NCI-H345 treated with DMSO at 0.1 percent for 48 hours (cell line): ENCODE results near the gene PLAU.
A peak's percentile ranks its signal among the peaks of the same experiment; 100 is the strongest.

Experiments used
- DNase-seq: peaks from one replicate; lab custom pipeline; 2025; ENCODE audit not compliant: unreplicated experiment; lab: John Stamatoyannopoulos, UW

PLAU gene

GRCh38 chr10:73910764-73911552 lies at the start of gene PLAU:
PLAU (plus strand) TSS chr10:73911132; CDS start chr10:73911556, 424 bp downstream.
- no peak for DNase-seq

GRCh38 chr10:73862011-73862410 lies 48.9 kb upstream of the PLAU start:
- DNase-seq = no peak

- no peak for DNase-seq
Observed at GRCh38 chr10:73863039-73863817, 47.7 kb upstream of the PLAU start.

GRCh38 chr10:73864229-73864628 lies 46.7 kb upstream of the PLAU start:
- DNase-seq = no peak

- no peak for DNase-seq
Observed at GRCh38 chr10:73865107-73865458, 45.8 kb upstream of the PLAU start.

GRCh38 chr10:73865459-73866442 lies 45.2 kb upstream of the PLAU start:
- DNase-seq = no peak

- no peak for DNase-seq
Observed at GRCh38 chr10:73866621-73867020, 44.3 kb upstream of the PLAU start.

GRCh38 chr10:73867126-73867807 lies 43.7 kb upstream of the PLAU start:
- DNase-seq = no peak

- no peak for DNase-seq
Observed at GRCh38 chr10:73867871-73868631, 42.9 kb upstream of the PLAU start.

GRCh38 chr10:73868655-73869195 lies 42.2 kb upstream of the PLAU start:
- DNase-seq = no peak

GRCh38 chr10:73871295-73872189 lies 39.4 kb upstream of the PLAU start:
- no peak for DNase-seq

GRCh38 chr10:73872190-73872710 lies 38.7 kb upstream of the PLAU start:
- DNase-seq = no peak

GRCh38 chr10:73873142-73873837 lies 37.6 kb upstream of the PLAU start:
- no peak for DNase-seq

GRCh38 chr10:73873838-73874215 lies 37.1 kb upstream of the PLAU start:
- no peak for DNase-seq

- DNase-seq = peak; percentile 12
Observed at GRCh38 chr10:73874267-73875138, 36.4 kb upstream of the PLAU start, which contains the start of gene CAMK2G. CAMK2G (minus strand) TSS chr10:73874555; CDS start chr10:73874461, 94 bp downstream.

- no peak for DNase-seq
Observed at GRCh38 chr10:73875139-73875475, 35.8 kb upstream of the PLAU start.

GRCh38 chr10:73876157-73876556 lies 34.8 kb upstream of the PLAU start:
- DNase-seq = no peak
